ENCODE data around the gene SLC2A10. TPM values are rescaled to one million over a fixed set of nuclear protein-coding genes. Genes with fewer than 3 reads are reported as not detected.
"Not testable (repeated sequence)": the region's sequence is repeated elsewhere in the genome, so short reads cannot be mapped to it uniquely, and the experiment has no call there.

The SLC2A10 gene
- total RNA-seq = 25.9 TPM

GRCh38 chr20:46709459-46710152 lies at the start of gene SLC2A10:
Gene SLC2A10 (plus strand): TSS chr20:46709649. CDS start chr20:46709737, 88 bp downstream.
- DNase-seq (ENCODE audit: low spot score) = peak; percentile 74

- DNase-seq (ENCODE audit: low spot score) = no peak
These were observed 49.0 kb upstream of the SLC2A10 start for GRCh38 chr20:46660487-46660886.

GRCh38 chr20:46661659-46662058 lies 47.8 kb upstream of the SLC2A10 start:
- no peak for DNase-seq (ENCODE audit: low spot score)

GRCh38 chr20:46663531-46663930 lies 45.9 kb upstream of the SLC2A10 start:
- DNase-seq (ENCODE audit: low spot score) = no peak

- DNase-seq (ENCODE audit: low spot score) = no peak
These were observed 43.8 kb upstream of the SLC2A10 start for GRCh38 chr20:46665602-46666001.

- DNase-seq (ENCODE audit: low spot score) = no peak
These were observed 43.1 kb upstream of the SLC2A10 start for GRCh38 chr20:46666306-46666705.

- DNase-seq (ENCODE audit: low spot score) = no peak
These were observed 42.5 kb upstream of the SLC2A10 start for GRCh38 chr20:46666818-46667515.

GRCh38 chr20:46670228-46670584 lies 39.2 kb upstream of the SLC2A10 start:
- no peak for DNase-seq (ENCODE audit: low spot score)

GRCh38 chr20:46670585-46671584 lies 38.6 kb upstream of the SLC2A10 start:
- no peak for DNase-seq (ENCODE audit: low spot score)

- no peak for DNase-seq (ENCODE audit: low spot score)
These were observed 37.4 kb upstream of the SLC2A10 start for GRCh38 chr20:46671866-46672542.

- no peak for DNase-seq (ENCODE audit: low spot score)
These were observed 36.8 kb upstream of the SLC2A10 start for GRCh38 chr20:46672543-46673148.

GRCh38 chr20:46673394-46674252 lies 35.8 kb upstream of the SLC2A10 start:
- no peak for DNase-seq (ENCODE audit: low spot score)

GRCh38 chr20:46674253-46675083 lies 35.0 kb upstream of the SLC2A10 start:
- no peak for DNase-seq (ENCODE audit: low spot score)

GRCh38 chr20:46676649-46677316 lies 32.7 kb upstream of the SLC2A10 start:
- not testable (repeated sequence) for DNase-seq (ENCODE audit: low spot score)

GRCh38 chr20:46677608-46678007 lies 31.8 kb upstream of the SLC2A10 start:
- no peak for DNase-seq (ENCODE audit: low spot score)

- no peak for DNase-seq (ENCODE audit: low spot score)
These were observed 30.9 kb upstream of the SLC2A10 start for GRCh38 chr20:46678516-46678915.

- DNase-seq (ENCODE audit: low spot score) = no peak
These were observed 28.8 kb upstream of the SLC2A10 start for GRCh38 chr20:46680684-46681031.

GRCh38 chr20:46681032-46681854 lies 28.2 kb upstream of the SLC2A10 start:
- DNase-seq (ENCODE audit: low spot score) = peak; percentile 74

Measured in ureter (tissue), 1 donor.